A673 (cell line): ENCODE measurements around the gene PMM2. TPM values are rescaled to one million over a fixed set of nuclear protein-coding genes. Genes with fewer than 3 reads are reported as not detected.

Source experiments
- BruUV-seq: library from RNA; stranded (reverse); fragments of 400-500 nt; replicated peaks from 2 replicates; lab custom pipeline; 2021; lab: Mats Ljungman, UMichigan
- CTCF ChIA-PET: fragments of 300-600 bp; sonication (Branson Sonifier 250); formaldehyde crosslinking; loops from one replicate; lab custom pipeline; 2022; ENCODE audit warnings: antibody characterized with exemption; lab: Charles Lee
- POLR2A ChIA-PET: fragments of 300-600 bp; sonication (Branson Sonifier 250); formaldehyde crosslinking; loops from one replicate; lab custom pipeline; 2022; ENCODE audit warnings: antibody characterized with exemption; ENCODE audit not compliant: low non-redundant PET; lab: Charles Lee
- DNase-seq: peaks from one replicate; pipeline ENCODE4 v3.0.0-alpha.2; 2015; ENCODE audit warnings: low spot score
- H3K27ac ChIP-seq: fragments of 200-600 bp; sonication (generic); 2 replicates; pipeline ENCODE4 v1.5.1; 2016; ENCODE audit warnings: mixed run types, low read depth, mild to moderate bottlenecking, mixed read lengths, antibody characterized with exemption, low read length; ENCODE audit not compliant: poor library complexity, severe bottlenecking
- H3K27me3 ChIP-seq: fragments of 200-600 bp; sonication (generic); replicated peaks from 2 replicates; pipeline ENCODE4 v1.6.1; 2017; ENCODE audit warnings: mixed run types, low read depth, mild to moderate bottlenecking, mixed read lengths, antibody characterized with exemption, low read length; ENCODE audit not compliant: insufficient read depth, poor library complexity
- H3K36me3 ChIP-seq: fragments of 200-600 bp; sonication (generic); 2 replicates; pipeline ENCODE4 v1.6.1; 2016; ENCODE audit warnings: mixed run types, mild to moderate bottlenecking, mixed read lengths, antibody characterized with exemption, low read length; ENCODE audit not compliant: insufficient read depth, poor library complexity, severe bottlenecking
- H3K4me1 ChIP-seq: fragments of 200-600 bp; sonication (generic); 2 replicates; pipeline ENCODE4 v1.6.1; 2017; ENCODE audit warnings: mixed run types, mild to moderate bottlenecking, mixed read lengths, antibody characterized with exemption, low read length; ENCODE audit not compliant: insufficient read depth, poor library complexity, severe bottlenecking
- H3K4me3 ChIP-seq: fragments of 200-600 bp; sonication (generic); 2 replicates; pipeline ENCODE4 v1.5.1; 2016; ENCODE audit warnings: low read depth, mixed run types, mild to moderate bottlenecking, mixed read lengths, low read length; ENCODE audit not compliant: poor library complexity, severe bottlenecking
- H3K9me3 ChIP-seq: fragments of 200-600 bp; sonication (generic); 2 replicates; pipeline ENCODE4 v1.6.1; 2016; ENCODE audit warnings: mixed run types, low read depth, mild to moderate bottlenecking, mixed read lengths, antibody characterized with exemption, low read length; ENCODE audit not compliant: poor library complexity, severe bottlenecking
- CTCF ChIP-seq: fragments of 300-800, 200-600 bp; sonication (generic); conservative IDR thresholded peaks from 2 replicates; pipeline ENCODE4 v1.5.1; 2017; ENCODE audit warnings: low read depth, mild to moderate bottlenecking, antibody characterized with exemption, low read length, moderate library complexity, mixed read lengths
- EZH2 ChIP-seq: fragments of 200-600 bp; sonication (generic); IDR thresholded peaks from 2 replicates; pipeline ENCODE4 v1.6.1; 2017; ENCODE audit warnings: borderline replicate concordance, low read depth, mild to moderate bottlenecking, mixed read lengths, antibody characterized with exemption, low read length; ENCODE audit not compliant: poor library complexity, severe bottlenecking
- intact Hi-C: fragments of 100-400 bp; cut with micrococcal nuclease; formaldehyde crosslinking; loops from one replicate; pipeline ENCODE4 v1.10.0; 2022; ENCODE audit not compliant: unreplicated experiment
- total RNA-seq: library from RNA; stranded (reverse); gene quantifications from 2 replicates; pipeline ENCODE4 v1.2.3, GENCODE V29; 2021

Gene PMM2
- total RNA-seq, 1 experiment from 2014 or later, result 54.8 TPM

- peaks cover 33% of the 10 kb centered on the region for H3K4me1 ChIP-seq
- no peaks in the 10 kb centered on the region for H3K9me3 ChIP-seq
- ChIA-PET CTCF (no interaction called here), POLR2A (interaction anchor here (0.7 kb wide), 1 partner anchor 71 kb away, joined by 4 read pairs; no protein-coding TSS in a partner anchor)
- H3K27me3 ChIP-seq, result no peaks in the 10 kb centered on the region
- TF ChIP-seq CTCF (no peak), EZH2 (no peak)
- H3K4me3 ChIP-seq, result no peak overlapping the region
- peak overlapping the region; percentile 8 for H3K27ac ChIP-seq
- peaks cover 59% of the 10 kb centered on the region for H3K36me3 ChIP-seq
- BruUV-seq, result no TSS peak
- peak; percentile 67 for DNase-seq
- intact Hi-C loops, result no loop called here
Measured at GRCh38 chr16:8819411-8820034, 21.9 kb downstream of the PMM2 start.

GRCh38 chr16:8822403-8822802 lies 24.8 kb downstream of the PMM2 start:
- ChIA-PET POLR2A (no interaction called here), CTCF (no interaction called here)
- Histone ChIP-seq H3K36me3 (peaks cover 64% of the 10 kb centered on the region), H3K9me3 (no peaks in the 10 kb centered on the region), H3K27me3 (no peaks in the 10 kb centered on the region), H3K27ac (peak overlapping the region; percentile 23), H3K4me1 (peaks cover 33% of the 10 kb centered on the region), H3K4me3 (no peak overlapping the region)
- no peak for DNase-seq
- no peak for TF ChIP-seq CTCF
- intact Hi-C loops, result no loop called here
- no TSS peak for BruUV-seq

- H3K27ac ChIP-seq, result no peak overlapping the region
- H3K4me1 ChIP-seq, result peaks cover 18% of the 10 kb centered on the region
- POLR2A ChIA-PET, result no interaction called here
- no peak for DNase-seq
- H3K9me3 ChIP-seq, result no peaks in the 10 kb centered on the region
- intact Hi-C loops, result no loop called here
- no peak for TF ChIP-seq CTCF
- no peak for TF ChIP-seq EZH2
- no TSS peak for BruUV-seq
- H3K27me3 ChIP-seq, result no peaks in the 10 kb centered on the region
- no peak overlapping the region for H3K4me3 ChIP-seq
- H3K36me3 ChIP-seq, result peaks cover 41% of the 10 kb centered on the region
- CTCF ChIA-PET, result no interaction called here
Measured at GRCh38 chr16:8826278-8826879, 28.7 kb downstream of the PMM2 start.
